Naive thymus-derived CD4-positive, alpha-beta T cell (primary cell): ENCODE results near the gene GAS7. TPM values are rescaled to one million over a fixed set of nuclear protein-coding genes. Genes with fewer than 3 reads are reported as not detected.

Experiments
- polyA plus RNA-seq, 2 donors: library from polyadenylated mRNA; unstranded; fragments of 300-500 nt; fragmentation: Illumina TruSeq; gene quantifications; one replicate each; pipeline ENCODE4 v1.2.3, GENCODE V29; 2021
- total RNA-seq, 6 experiments: library from RNA in 5 of 6; stranded (reverse) in 5 of 6; gene quantifications; 1 replicate in 5 of 6; 2 replicates in 1 of 6; pipeline ENCODE4 v1.2.3 and lab custom pipeline; 2021 to 2026

Gene GAS7
- total and polyA plus RNA-seq, 7 experiments from 2014 or later, result 0.09 to 54.3 (median 3.3) TPM

Other genes starting within 250 kb of the GAS7 start
- not detected for gene MYH13, start 174.4 kb upstream of the GAS7 start, total RNA-seq
- not detected for gene MYH13, start 174.4 kb upstream of the GAS7 start, polyA plus RNA-seq
- not detected for gene MYH8, start 223.3 kb upstream of the GAS7 start, total RNA-seq
- not detected for gene MYH8, start 223.3 kb upstream of the GAS7 start, polyA plus RNA-seq